ENCODE results near the gene PAPOLG. TPM values are rescaled to one million over a fixed set of nuclear protein-coding genes. Genes with fewer than 3 reads are reported as not detected.

PAPOLG gene
- total RNA-seq, 4 donors from 2014 or later = 7.7 to 32.1 (median 15.0) TPM

- Histone ChIP-seq H3K4me3 (no peak overlapping the region), H3K27ac (no peak overlapping the region), H3K9me3 (no peaks in the 10 kb centered on the region), H3K4me1 (no peaks in the 10 kb centered on the region), H3K36me3 (no peaks in the 10 kb centered on the region), H3K27me3 (no peaks in the 10 kb centered on the region)
- intact Hi-C loops (cut with DNase I; ENCODE audit: low total_unique reads) = no loop called here
- no peak for TF ChIP-seq CTCF (IDR thresholded peaks at IDR 0.05)
- TF ChIP-seq POLR2A (IDR thresholded peaks at IDR 0.05) = no peak
- no peak for DNase-seq
Observed at GRCh38 chr2:60827369-60827768, 71.3 kb downstream of the PAPOLG start.

- Histone ChIP-seq H3K9me3 (no peaks in the 10 kb centered on the region), H3K4me1 (no peaks in the 10 kb centered on the region), H3K27ac (no peak overlapping the region), H3K4me3 (no peak overlapping the region), H3K27me3 (no peaks in the 10 kb centered on the region), H3K36me3 (no peaks in the 10 kb centered on the region)
- intact Hi-C loops (cut with DNase I; ENCODE audit: low total_unique reads) = no loop called here
- TF ChIP-seq POLR2A (IDR thresholded peaks at IDR 0.05) = no peak
- TF ChIP-seq CTCF (IDR thresholded peaks at IDR 0.05) = no peak
- no peak for DNase-seq
Observed at GRCh38 chr2:60830991-60831390, 74.9 kb downstream of the PAPOLG start.

GRCh38 chr2:60831921-60832320, 75.9 kb downstream of the PAPOLG start:
- no peaks in the 10 kb centered on the region for H3K36me3 ChIP-seq

GRCh38 chr2:60832621-60833020, 76.6 kb downstream of the PAPOLG start:
- no peaks in the 10 kb centered on the region for H3K9me3 ChIP-seq
- no peaks in the 10 kb centered on the region for H3K36me3 ChIP-seq
- no peaks in the 10 kb centered on the region for H3K4me1 ChIP-seq
- no peak overlapping the region for H3K27ac ChIP-seq
- intact Hi-C loops (cut with DNase I; ENCODE audit: low total_unique reads) = no loop called here
- no peak for DNase-seq
- TF ChIP-seq POLR2A (IDR thresholded peaks at IDR 0.05) (no peak), CTCF (IDR thresholded peaks at IDR 0.05) (no peak)
- H3K4me3 ChIP-seq = no peak overlapping the region
- H3K27me3 ChIP-seq = no peaks in the 10 kb centered on the region

More at GRCh38 chr2:60831921-60832320, 75.9 kb downstream of the PAPOLG start:
- Histone ChIP-seq H3K4me3 (no peak overlapping the region), H3K4me1 (no peaks in the 10 kb centered on the region), H3K9me3 (no peaks in the 10 kb centered on the region), H3K27ac (no peak overlapping the region), H3K27me3 (no peaks in the 10 kb centered on the region)
- no peak for DNase-seq
- intact Hi-C loops (cut with DNase I; ENCODE audit: low total_unique reads) = no loop called here
- TF ChIP-seq CTCF (IDR thresholded peaks at IDR 0.05) (no peak), POLR2A (IDR thresholded peaks at IDR 0.05) (no peak)

GRCh38 chr2:60834270-60834717, 78.2 kb downstream of the PAPOLG start:
- intact Hi-C loops (cut with DNase I; ENCODE audit: low total_unique reads) = no loop called here
- no peak overlapping the region for H3K27ac ChIP-seq
- H3K36me3 ChIP-seq = no peaks in the 10 kb centered on the region
- TF ChIP-seq POLR2A (IDR thresholded peaks at IDR 0.05) (no peak), CTCF (IDR thresholded peaks at IDR 0.05) (no peak)
- no peak overlapping the region for H3K4me3 ChIP-seq
- no peaks in the 10 kb centered on the region for H3K27me3 ChIP-seq
- DNase-seq = no peak
- H3K9me3 ChIP-seq = no peaks in the 10 kb centered on the region
- H3K4me1 ChIP-seq = no peaks in the 10 kb centered on the region
